NCI-H82 treated with DMSO at 0.1 percent for 48 hours (cell line): ENCODE measurements around the gene SRSF4.
"Not testable (repeated sequence)": the region's sequence is repeated elsewhere in the genome, so short reads cannot be mapped to it uniquely, and the experiment has no call there.

Source experiments
- DNase-seq: peaks from one replicate; lab custom pipeline; 2025; ENCODE audit not compliant: unreplicated experiment; lab: John Stamatoyannopoulos, UW

Gene SRSF4

GRCh38 chr1:29181413-29182225, at the start of gene SRSF4:
SRSF4 (minus strand) TSS chr1:29181900; CDS start chr1:29181752, 148 bp downstream.
- peak; percentile 97 for DNase-seq

GRCh38 chr1:29230553-29231378, 49.1 kb upstream of the SRSF4 start, which contains the start of gene MECR:
MECR (minus strand) TSS chr1:29230934; CDS start chr1:29230906, 28 bp downstream.
- DNase-seq, result peak; percentile 79

GRCh38 chr1:29230204-29230552, 48.5 kb upstream of the SRSF4 start:
- DNase-seq, result no peak

- DNase-seq, result no peak
Observed at GRCh38 chr1:29227511-29227910, 45.8 kb upstream of the SRSF4 start.

GRCh38 chr1:29225361-29225760, 43.7 kb upstream of the SRSF4 start:
- DNase-seq, result no peak

GRCh38 chr1:29224356-29224837, 42.7 kb upstream of the SRSF4 start:
- no peak for DNase-seq

- DNase-seq, result no peak
Observed at GRCh38 chr1:29223521-29223920, 41.8 kb upstream of the SRSF4 start.

GRCh38 chr1:29222686-29223085, 41.0 kb upstream of the SRSF4 start:
- DNase-seq, result no peak

- not testable (repeated sequence) for DNase-seq
Observed at GRCh38 chr1:29222260-29222659, 40.6 kb upstream of the SRSF4 start.

GRCh38 chr1:29221296-29221695, 39.6 kb upstream of the SRSF4 start:
- no peak for DNase-seq

- DNase-seq, result no peak
Observed at GRCh38 chr1:29218223-29218622, 36.5 kb upstream of the SRSF4 start.

- DNase-seq, result no peak
Observed at GRCh38 chr1:29217633-29218032, 35.9 kb upstream of the SRSF4 start.

- DNase-seq, result no peak
Observed at GRCh38 chr1:29213055-29213454, 31.4 kb upstream of the SRSF4 start.

GRCh38 chr1:29211086-29212030, 29.7 kb upstream of the SRSF4 start:
- DNase-seq, result peak; percentile 90

GRCh38 chr1:29210278-29211085, 28.8 kb upstream of the SRSF4 start:
- peak; percentile 99 for DNase-seq

GRCh38 chr1:29209173-29209572, 27.5 kb upstream of the SRSF4 start:
- DNase-seq, result peak; percentile 84

- DNase-seq, result no peak
Observed at GRCh38 chr1:29208442-29208841, 26.7 kb upstream of the SRSF4 start.

- peak; percentile 74 for DNase-seq
Observed at GRCh38 chr1:29202584-29203340, 21.1 kb upstream of the SRSF4 start.

- DNase-seq, result no peak
Observed at GRCh38 chr1:29202053-29202452, 20.4 kb upstream of the SRSF4 start.
